ENCODE results near the gene ISLR.

The ISLR gene

GRCh38 chr15:74207652-74208440, 34.3 kb downstream of the ISLR start:
- no peak overlapping the region for H3K4me3 ChIP-seq
- H3K27ac ChIP-seq, result no peak overlapping the region
- no peak for TF ChIP-seq CTCF (IDR thresholded peaks at IDR 0.05)
- no peaks in the 10 kb centered on the region for H3K36me3 ChIP-seq
- peaks cover 0 to 33% (median 19%) of the 10 kb centered on the region in 4 donors for H3K4me1 ChIP-seq
- no peaks in the 10 kb centered on the region for H3K27me3 ChIP-seq
- H3K9me3 ChIP-seq, result no peaks in the 10 kb centered on the region
- intact Hi-C loops (cut with DNase I; ENCODE audit: low total_unique reads), result no loop called here
- no peak for DNase-seq

- no peak overlapping the region for H3K27ac ChIP-seq
- intact Hi-C loops (cut with DNase I; ENCODE audit: low total_unique reads), result no loop called here
- no peaks in the 10 kb centered on the region for H3K27me3 ChIP-seq
- H3K36me3 ChIP-seq, result no peaks in the 10 kb centered on the region
- H3K4me3 ChIP-seq, result no peak overlapping the region
- no peak for TF ChIP-seq CTCF (IDR thresholded peaks at IDR 0.05)
- no peaks in the 10 kb centered on the region for H3K9me3 ChIP-seq
- DNase-seq, result no peak
- H3K4me1 ChIP-seq, result peaks cover 0 to 28% (median 19%) of the 10 kb centered on the region in 4 donors
Measured at GRCh38 chr15:74208496-74208895, 35.0 kb downstream of the ISLR start.

- H3K27me3 ChIP-seq, result no peaks in the 10 kb centered on the region
- H3K9me3 ChIP-seq, result no peaks in the 10 kb centered on the region
- H3K36me3 ChIP-seq, result no peaks in the 10 kb centered on the region
- H3K4me3 ChIP-seq, result no peak overlapping the region
- H3K4me1 ChIP-seq, result peaks cover 0 to 23% (median 13%) of the 10 kb centered on the region in 4 donors
- intact Hi-C loops (cut with DNase I; ENCODE audit: low total_unique reads), result no loop called here
- no peak for DNase-seq
- H3K27ac ChIP-seq, result no peak overlapping the region
- no peak for TF ChIP-seq CTCF (IDR thresholded peaks at IDR 0.05)
Measured at GRCh38 chr15:74208901-74209559, 35.5 kb downstream of the ISLR start.

- no peak for DNase-seq
- no peak for TF ChIP-seq CTCF (IDR thresholded peaks at IDR 0.05)
- H3K9me3 ChIP-seq, result no peaks in the 10 kb centered on the region
- peaks cover 0 to 18% (median 8%) of the 10 kb centered on the region in 4 donors for H3K4me1 ChIP-seq
- no peaks in the 10 kb centered on the region for H3K27me3 ChIP-seq
- intact Hi-C loops (cut with DNase I; ENCODE audit: low total_unique reads), result no loop called here
- H3K4me3 ChIP-seq, result no peak overlapping the region
- H3K36me3 ChIP-seq, result no peaks in the 10 kb centered on the region
- no peak overlapping the region for H3K27ac ChIP-seq
Measured at GRCh38 chr15:74209560-74209958, 36.0 kb downstream of the ISLR start.

- no peak overlapping the region for H3K27ac ChIP-seq
Measured at GRCh38 chr15:74209997-74210671, 36.6 kb downstream of the ISLR start.

More at GRCh38 chr15:74209997-74210671, 36.6 kb downstream of the ISLR start:
- intact Hi-C loops (cut with DNase I; ENCODE audit: low total_unique reads), result no loop called here
- Histone ChIP-seq H3K36me3 (no peaks in the 10 kb centered on the region), H3K9me3 (no peaks in the 10 kb centered on the region), H3K27me3 (no peaks in the 10 kb centered on the region), H3K4me3 (no peak overlapping the region), H3K4me1 (peaks cover 0 to 14% (median 4%) of the 10 kb centered on the region in 4 donors)
- TF ChIP-seq CTCF (IDR thresholded peaks at IDR 0.05), result no peak
- DNase-seq, result no peak
